ENCODE data around the gene OR51E1. TPM values are rescaled to one million over a fixed set of nuclear protein-coding genes. Genes with fewer than 3 reads are reported as not detected.

OR51E1 gene
- total and polyA plus RNA-seq, 4 donors = 0.01 to 0.60 TPM; not detected in 2

- Histone ChIP-seq H3K27me3 (ENCODE audit: control insufficient read depth in 3 of 3, insufficient read depth in 3 of 3, low read length in 2 of 3) (no peaks in the 10 kb centered on the region), H3K4me3 (no peak overlapping the region), H3K36me3 (ENCODE audit: control insufficient read depth in 4 of 4, insufficient read depth in 4 of 4, low read length in 4 of 4) (no peaks in the 10 kb centered on the region), H3K27ac (ENCODE audit: low read depth in 1 of 2, low read length in 1 of 2) (no peak overlapping the region), H3K9ac (ENCODE audit: insufficient read depth in 1 of 2, low read length in 2 of 2) (no peak overlapping the region), H3K9me3 (ENCODE audit: control insufficient read depth in 4 of 4, insufficient read depth in 3 of 4, low read length in 3 of 4) (peaks cover 0 to 2% (median 0%) of the 10 kb centered on the region in 4 donors), H3K4me1 (ENCODE audit: control insufficient read depth in 5 of 5, insufficient read depth in 5 of 5, low read length in 5 of 5) (no peaks in the 10 kb centered on the region)
- TF ChIP-seq, protein P1, sequence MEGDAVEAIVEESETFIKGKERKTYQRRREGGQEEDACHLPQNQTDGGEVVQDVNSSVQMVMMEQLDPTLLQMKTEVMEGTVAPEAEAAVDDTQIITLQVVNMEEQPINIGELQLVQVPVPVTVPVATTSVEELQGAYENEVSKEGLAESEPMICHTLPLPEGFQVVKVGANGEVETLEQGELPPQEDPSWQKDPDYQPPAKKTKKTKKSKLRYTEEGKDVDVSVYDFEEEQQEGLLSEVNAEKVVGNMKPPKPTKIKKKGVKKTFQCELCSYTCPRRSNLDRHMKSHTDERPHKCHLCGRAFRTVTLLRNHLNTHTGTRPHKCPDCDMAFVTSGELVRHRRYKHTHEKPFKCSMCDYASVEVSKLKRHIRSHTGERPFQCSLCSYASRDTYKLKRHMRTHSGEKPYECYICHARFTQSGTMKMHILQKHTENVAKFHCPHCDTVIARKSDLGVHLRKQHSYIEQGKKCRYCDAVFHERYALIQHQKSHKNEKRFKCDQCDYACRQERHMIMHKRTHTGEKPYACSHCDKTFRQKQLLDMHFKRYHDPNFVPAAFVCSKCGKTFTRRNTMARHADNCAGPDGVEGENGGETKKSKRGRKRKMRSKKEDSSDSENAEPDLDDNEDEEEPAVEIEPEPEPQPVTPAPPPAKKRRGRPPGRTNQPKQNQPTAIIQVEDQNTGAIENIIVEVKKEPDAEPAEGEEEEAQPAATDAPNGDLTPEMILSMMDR (IDR thresholded peaks at IDR 0.05; ENCODE audit: control extremely low read depth, extremely low read depth) = no peak
- 50 to 52% methylated on average over 3 of the region's 3 CpGs for WGBS, 2 donors
- no peak for ATAC-seq (ENCODE audit: insufficient read depth, low FRiP score)
- DNase-seq = peak in 1 of 3 donors; percentile 3
Measured at GRCh38 chr11:4680341-4680740, 36.6 kb downstream of the OR51E1 start.

GRCh38 chr11:4682623-4683419 is 39.0 kb downstream of the OR51E1 start:
- 74 to 89% methylated on average over 2 of the region's 2 CpGs for WGBS, 2 donors
- ATAC-seq (ENCODE audit: insufficient read depth, low FRiP score) (no peak), DNase-seq (no peak)
- H3K27ac ChIP-seq (ENCODE audit: low read depth in 1 of 2, low read length in 1 of 2) = no peak overlapping the region
- no peak overlapping the region for H3K9ac ChIP-seq (ENCODE audit: insufficient read depth in 1 of 2, low read length in 2 of 2)
- no peaks in the 10 kb centered on the region for H3K27me3 ChIP-seq (ENCODE audit: control insufficient read depth in 3 of 3, insufficient read depth in 3 of 3, low read length in 2 of 3)
- no peaks in the 10 kb centered on the region for H3K4me1 ChIP-seq (ENCODE audit: control insufficient read depth in 5 of 5, insufficient read depth in 5 of 5, low read length in 5 of 5)
- peaks cover 0 to 2% (median 0%) of the 10 kb centered on the region in 4 donors for H3K9me3 ChIP-seq (ENCODE audit: control insufficient read depth in 4 of 4, insufficient read depth in 3 of 4, low read length in 3 of 4)
- no peak overlapping the region for H3K4me3 ChIP-seq
- TF ChIP-seq, protein P1 (IDR thresholded peaks at IDR 0.05; ENCODE audit: control extremely low read depth, extremely low read depth) = no peak
- no peaks in the 10 kb centered on the region for H3K36me3 ChIP-seq (ENCODE audit: control insufficient read depth in 4 of 4, insufficient read depth in 4 of 4, low read length in 4 of 4)

DNA sequence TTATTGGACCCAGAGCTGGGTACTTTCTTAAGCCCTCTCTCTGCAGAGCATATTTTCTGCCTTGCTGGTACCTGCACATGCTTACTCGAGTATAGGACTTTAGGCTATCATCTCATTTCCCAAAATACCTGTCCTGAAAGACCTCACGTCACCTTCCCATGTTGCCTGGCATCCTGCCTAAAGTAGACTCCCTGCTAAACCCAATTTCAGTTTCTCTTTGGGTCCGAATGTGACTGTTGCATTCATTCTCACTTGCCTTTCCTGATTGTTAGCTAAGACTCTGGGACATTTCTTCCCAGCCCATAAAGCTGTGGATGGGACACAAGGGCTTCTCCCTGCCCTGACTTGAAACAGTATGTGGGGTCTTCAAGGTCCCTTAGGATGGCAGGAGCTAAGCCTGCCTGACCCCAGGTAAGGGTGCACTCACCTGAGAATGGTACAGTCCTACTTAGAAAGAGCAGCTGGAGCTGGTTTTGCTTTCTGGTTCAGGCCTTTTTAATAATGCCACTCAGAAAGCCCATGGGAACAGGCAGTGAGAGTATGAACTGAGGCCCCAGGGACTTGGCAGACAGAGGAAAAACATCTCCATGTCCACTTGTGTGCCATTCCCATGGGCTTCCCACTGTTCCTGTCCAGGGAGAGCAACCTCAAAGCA is 41.0 kb downstream of the OR51E1 start:
- ATAC-seq (ENCODE audit: insufficient read depth, low FRiP score) = no peak
- DNase-seq = no peak
- WGBS, 2 donors = 74 to 87% methylated on average over 3 of the region's 3 CpGs
- TF ChIP-seq, protein P1 (IDR thresholded peaks at IDR 0.05; ENCODE audit: control extremely low read depth, extremely low read depth) = no peak
- no peaks in the 10 kb centered on the region for H3K27me3 ChIP-seq (ENCODE audit: control insufficient read depth in 3 of 3, insufficient read depth in 3 of 3, low read length in 2 of 3)
- H3K4me3 ChIP-seq = no peak overlapping the region
- no peak overlapping the region for H3K27ac ChIP-seq (ENCODE audit: low read depth in 1 of 2, low read length in 1 of 2)
- peaks cover 0 to 2% (median 0%) of the 10 kb centered on the region in 4 donors for H3K9me3 ChIP-seq (ENCODE audit: control insufficient read depth in 4 of 4, insufficient read depth in 3 of 4, low read length in 3 of 4)
- H3K4me1 ChIP-seq (ENCODE audit: control insufficient read depth in 5 of 5, insufficient read depth in 5 of 5, low read length in 5 of 5) = no peaks in the 10 kb centered on the region
- H3K9ac ChIP-seq (ENCODE audit: insufficient read depth in 1 of 2, low read length in 2 of 2) = no peak overlapping the region
- no peaks in the 10 kb centered on the region for H3K36me3 ChIP-seq (ENCODE audit: control insufficient read depth in 4 of 4, insufficient read depth in 4 of 4, low read length in 4 of 4)
